ENCODE data around the gene HCK. TPM values are rescaled to one million over a fixed set of nuclear protein-coding genes. Genes with fewer than 3 reads are reported as not detected.
A peak's percentile ranks its signal among the peaks of the same experiment; 100 is the strongest.

HCK gene
- total RNA-seq, 1 experiment from 2014 or later: not detected

- peaks cover 41% of the 10 kb centered on the region for H3K27me3 ChIP-seq (ENCODE audit: insufficient read depth, low read depth)
- no peak for DNase-seq
- H3K4me3 ChIP-seq: no peak overlapping the region
- no peaks in the 10 kb centered on the region; the same call in 1 of the 2 replicates for H4K20me1 ChIP-seq (ENCODE audit: insufficient read depth)
- H3K36me3 ChIP-seq (ENCODE audit: low read depth): no peaks in the 10 kb centered on the region
- ChIA-PET CTCF (no interaction called here), POLR2A (ENCODE audit: unreplicated experiment) (no interaction called here)
- intact Hi-C loops (cut with micrococcal nuclease; ENCODE audit: unreplicated experiment): loop anchor here (2.0 to 5.0 kb wide), 3 partner anchors 57 to 239 kb away; partner anchors contain the start of gene PDRG1
- no peaks in the 10 kb centered on the region for H3K9me2 ChIP-seq (ENCODE audit: insufficient read depth)
- H3K79me2 ChIP-seq (ENCODE audit: low read depth): no peaks in the 10 kb centered on the region
- no peaks in the 10 kb centered on the region for H3F3A ChIP-seq (ENCODE audit: insufficient read depth, low read depth)
- no peak overlapping the region for H2AFZ ChIP-seq
- TF ChIP-seq CTCF (conservative IDR thresholded peaks at IDR 0.05) (no peak), EZH2 (IDR thresholded peaks at IDR 0.05; ENCODE audit: low read depth) (no peak)
- BruUV-seq (replicated peaks): no TSS peak
- H3K4me1 ChIP-seq (replicated peaks; ENCODE audit: insufficient read depth): no peaks in the 10 kb centered on the region
- no peak overlapping the region for H3K27ac ChIP-seq
- H3K4me2 ChIP-seq: no peak overlapping the region
- H3K9me3 ChIP-seq (ENCODE audit: insufficient read depth, low read depth): no peaks in the 10 kb centered on the region
Measured at GRCh38 chr20:32089637-32090362, 37.8 kb downstream of the HCK start.

- TF ChIP-seq CTCF (conservative IDR thresholded peaks at IDR 0.05): peak; percentile 91
- TF ChIP-seq EZH2 (IDR thresholded peaks at IDR 0.05; ENCODE audit: low read depth): no peak
- ChIA-PET CTCF (interaction anchor here (0.8 kb wide), 1 partner anchor 11 kb away, joined by 4 read pairs; no protein-coding TSS in a partner anchor), POLR2A (ENCODE audit: unreplicated experiment) (interaction anchor here (0.8 kb wide), 1 partner anchor 531 kb away, joined by 5 read pairs; no protein-coding TSS in a partner anchor)
- no peaks in the 10 kb centered on the region for H4K20me1 ChIP-seq (ENCODE audit: insufficient read depth)
- H3K9me3 ChIP-seq (ENCODE audit: insufficient read depth, low read depth): no peaks in the 10 kb centered on the region
- peak; percentile 59 to 83 for DNase-seq
- no peak overlapping the region for H2AFZ ChIP-seq
- no peak overlapping the region for H3K4me3 ChIP-seq
- no peak overlapping the region for H3K27ac ChIP-seq
- H3K79me2 ChIP-seq (ENCODE audit: low read depth): no peaks in the 10 kb centered on the region
- peak overlapping the region; percentile 29 for H3K4me2 ChIP-seq
- intact Hi-C loops (cut with micrococcal nuclease; ENCODE audit: unreplicated experiment): loop anchor here (2.0 to 5.0 kb wide), 4 partner anchors 60 to 269 kb away; partner anchors contain the start of gene PDRG1
- H3K9me2 ChIP-seq (ENCODE audit: insufficient read depth): no peaks in the 10 kb centered on the region
- no peaks in the 10 kb centered on the region for H3F3A ChIP-seq (ENCODE audit: insufficient read depth, low read depth)
- BruUV-seq (replicated peaks): no TSS peak
- no peaks in the 10 kb centered on the region for H3K36me3 ChIP-seq (ENCODE audit: low read depth)
- no peaks in the 10 kb centered on the region for H3K4me1 ChIP-seq (replicated peaks; ENCODE audit: insufficient read depth)
- H3K27me3 ChIP-seq (ENCODE audit: insufficient read depth, low read depth): peaks cover 40% of the 10 kb centered on the region
Measured at GRCh38 chr20:32091888-32092346, 39.9 kb downstream of the HCK start.

- Histone ChIP-seq H3K79me2 (ENCODE audit: low read depth) (no peaks in the 10 kb centered on the region), H3K4me3 (no peak overlapping the region), H4K20me1 (ENCODE audit: insufficient read depth) (no peaks in the 10 kb centered on the region), H3K36me3 (ENCODE audit: low read depth) (no peaks in the 10 kb centered on the region), H3K27me3 (ENCODE audit: insufficient read depth, low read depth) (peaks cover 68% of the 10 kb centered on the region), H3K4me2 (no peak overlapping the region), H3K9me3 (ENCODE audit: insufficient read depth, low read depth) (no peaks in the 10 kb centered on the region), H3K4me1 (replicated peaks; ENCODE audit: insufficient read depth) (no peaks in the 10 kb centered on the region), H2AFZ (no peak overlapping the region), H3K27ac (no peak overlapping the region), H3F3A (ENCODE audit: insufficient read depth, low read depth) (no peaks in the 10 kb centered on the region), H3K9me2 (ENCODE audit: insufficient read depth) (no peaks in the 10 kb centered on the region)
- TF ChIP-seq EZH2 (IDR thresholded peaks at IDR 0.05; ENCODE audit: low read depth) (no peak), CTCF (conservative IDR thresholded peaks at IDR 0.05) (no peak)
- DNase-seq: no peak
- ChIA-PET POLR2A (ENCODE audit: unreplicated experiment) (no interaction called here), CTCF (no interaction called here)
- intact Hi-C loops (cut with micrococcal nuclease; ENCODE audit: unreplicated experiment): no loop called here
- BruUV-seq (replicated peaks): no TSS peak
Measured at GRCh38 chr20:32098786-32099185, 46.7 kb downstream of the HCK start.
